NOMO-1 treated with DMSO at 0.1 percent for 48 hours (cell line): ENCODE measurements around the gene FUT7.

Experiments used
- DNase-seq: peaks from one replicate; lab custom pipeline; 2025; ENCODE audit not compliant: unreplicated experiment; lab: John Stamatoyannopoulos, UW

Gene FUT7

GRCh38 chr9:136985027-136985602, 46.8 kb downstream of the FUT7 start:
- no peak for DNase-seq

- no peak for DNase-seq
Observed at GRCh38 chr9:136984464-136985026, 47.3 kb downstream of the FUT7 start.

- DNase-seq = no peak
Observed at GRCh38 chr9:136983656-136984314, 48.1 kb downstream of the FUT7 start.

GRCh38 chr9:136983167-136983566, 48.7 kb downstream of the FUT7 start:
- DNase-seq = no peak

- no peak for DNase-seq
Observed at GRCh38 chr9:136982232-136983051, 49.4 kb downstream of the FUT7 start, which contains the start of gene LCNL1. LCNL1 (plus strand) TSS chr9:136982993; CDS start chr9:136983587, 594 bp downstream.

- no peak for DNase-seq
Observed at GRCh38 chr9:136981588-136982231, 50.2 kb downstream of the FUT7 start.

- no peak for DNase-seq
Observed at GRCh38 chr9:136980669-136981478, 51.0 kb downstream of the FUT7 start.
